ACC112 (cell line): ENCODE measurements around the gene NYAP2.

ENCODE experiments used
- H2AFZ ChIP-seq: fragments of 200-600 bp; sonication (generic); one replicate; pipeline ENCODE4 v1.6.0; 2017; ENCODE audit warnings: antibody characterized with exemption, low read length; ENCODE audit not compliant: unreplicated experiment
- H3K27ac ChIP-seq: fragments of 200-600 bp; sonication (generic); 2 replicates; pipeline ENCODE4 v1.5.1; 2014; ENCODE audit warnings: low read depth, mild to moderate bottlenecking, antibody characterized with exemption, low read length, moderate library complexity
- H3K27me3 ChIP-seq: fragments of 200-600 bp; sonication (generic); 2 replicates; pipeline ENCODE4 v1.6.1; 2014; ENCODE audit warnings: mild to moderate bottlenecking, antibody characterized with exemption, low read length, moderate library complexity, mixed read lengths; ENCODE audit not compliant: insufficient read depth
- H3K36me3 ChIP-seq: fragments of 200-600 bp; sonication (generic); 2 replicates; pipeline ENCODE4 v1.6.1; 2016; ENCODE audit warnings: mild to moderate bottlenecking, antibody characterized with exemption, low read length, moderate library complexity, mixed read lengths; ENCODE audit not compliant: insufficient read depth
- H3K4me1 ChIP-seq: fragments of 200-600 bp; sonication (generic); one replicate; pipeline ENCODE4 v1.6.1; 2016; ENCODE audit warnings: low read length, mixed read lengths; ENCODE audit not compliant: insufficient read depth, unreplicated experiment, control insufficient read depth
- H3K4me3 ChIP-seq: fragments of 200-600 bp; sonication (generic); 2 replicates; pipeline ENCODE4 v1.5.1; 2014; ENCODE audit warnings: mild to moderate bottlenecking, low read depth, low read length
- H3K79me2 ChIP-seq: fragments of 200-600 bp; sonication (generic); one replicate; pipeline ENCODE4 v1.6.0; 2016; ENCODE audit warnings: low read length; ENCODE audit not compliant: control insufficient read depth, unreplicated experiment, insufficient read depth

The NYAP2 gene

DNA sequence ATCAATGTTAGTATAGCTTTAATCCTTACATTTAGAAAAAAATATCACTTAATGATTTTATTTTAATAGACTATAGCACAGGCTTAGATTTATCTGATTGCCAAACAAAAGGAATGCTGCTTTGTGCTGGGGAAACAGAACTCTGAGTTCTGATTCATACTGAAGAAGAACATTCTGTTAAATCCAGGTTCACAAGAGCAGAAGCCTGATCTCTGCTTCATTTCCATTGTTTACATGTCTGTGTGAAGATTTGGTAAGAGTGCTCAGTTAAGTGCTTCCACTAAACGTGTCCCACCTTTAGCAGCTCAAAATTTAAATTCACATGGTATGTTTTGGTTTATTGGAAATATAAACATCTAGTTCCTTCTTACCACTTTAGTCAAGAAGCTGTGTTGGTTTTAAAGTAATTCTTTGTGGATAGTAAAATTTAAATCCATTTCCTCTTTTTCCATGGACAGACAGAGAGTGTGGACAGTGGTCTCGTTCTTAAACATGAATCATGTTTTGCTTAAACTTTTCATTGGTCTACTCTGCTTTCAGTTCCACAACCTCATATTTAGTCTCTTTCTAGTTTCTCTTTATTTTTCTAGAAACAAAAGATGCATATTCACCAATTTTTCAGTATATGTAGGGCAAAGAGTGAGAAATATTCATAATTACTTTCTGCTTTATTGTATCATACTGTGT is 59.1 kb downstream of the NYAP2 start:
- H3K27me3 ChIP-seq, result peaks cover 7% of the 10 kb centered on the region
- no peak overlapping the region for H3K4me3 ChIP-seq
- H3K27ac ChIP-seq, result no peak overlapping the region
- H3K36me3 ChIP-seq, result no peaks in the 10 kb centered on the region
- no peaks in the 10 kb centered on the region for H3K4me1 ChIP-seq
- no peaks in the 10 kb centered on the region for H3K79me2 ChIP-seq
- no peak overlapping the region for H2AFZ ChIP-seq

- Histone ChIP-seq H3K79me2 (no peaks in the 10 kb centered on the region), H3K36me3 (no peaks in the 10 kb centered on the region), H3K4me1 (no peaks in the 10 kb centered on the region), H3K27ac (no peak overlapping the region), H2AFZ (no peak overlapping the region), H3K4me3 (no peak overlapping the region), H3K27me3 (no peaks in the 10 kb centered on the region; the same call in 1 of the 2 replicates)
These were observed 62.9 kb downstream of the NYAP2 start for GRCh38 chr2:225462417-225462816.

DNA sequence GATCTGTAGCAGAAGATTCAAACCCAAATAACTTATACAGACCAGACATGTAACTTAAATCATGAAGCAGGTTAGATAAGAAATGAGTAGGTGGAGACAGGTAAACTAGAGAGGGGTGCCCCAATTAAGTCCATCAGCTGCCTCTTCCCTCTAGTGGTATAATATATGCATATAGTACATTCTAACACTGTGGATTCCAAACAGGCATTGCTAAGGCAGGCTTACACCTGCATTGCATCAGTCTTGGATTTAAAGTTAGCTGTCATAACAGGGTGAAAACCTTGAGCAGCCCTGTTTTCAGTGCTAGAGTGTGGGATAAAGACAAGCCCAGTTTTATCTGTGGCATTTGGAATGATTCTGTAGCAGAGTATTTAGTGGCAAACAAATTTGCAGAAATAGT is 63.4 kb downstream of the NYAP2 start:
- H2AFZ ChIP-seq, result no peak overlapping the region
- no peaks in the 10 kb centered on the region for H3K4me1 ChIP-seq
- H3K27ac ChIP-seq, result no peak overlapping the region
- H3K4me3 ChIP-seq, result no peak overlapping the region
- H3K27me3 ChIP-seq, result no peaks in the 10 kb centered on the region; the same call in 1 of the 2 replicates
- H3K36me3 ChIP-seq, result no peaks in the 10 kb centered on the region
- no peaks in the 10 kb centered on the region for H3K79me2 ChIP-seq

GRCh38 chr2:225463449-225463848 is 63.9 kb downstream of the NYAP2 start:
- Histone ChIP-seq H3K4me1 (no peaks in the 10 kb centered on the region), H3K27ac (no peak overlapping the region), H3K36me3 (no peaks in the 10 kb centered on the region), H3K27me3 (no peaks in the 10 kb centered on the region; the same call in 1 of the 2 replicates), H3K79me2 (no peaks in the 10 kb centered on the region), H2AFZ (no peak overlapping the region), H3K4me3 (no peak overlapping the region)

GRCh38 chr2:225464346-225465025 is 65.0 kb downstream of the NYAP2 start:
- H3K36me3 ChIP-seq, result no peaks in the 10 kb centered on the region
- no peak overlapping the region for H2AFZ ChIP-seq
- no peak overlapping the region for H3K27ac ChIP-seq
- no peaks in the 10 kb centered on the region for H3K4me1 ChIP-seq
- H3K79me2 ChIP-seq, result no peaks in the 10 kb centered on the region
- peak overlapping the region; percentile 53 for H3K4me3 ChIP-seq
- H3K27me3 ChIP-seq, result no peaks in the 10 kb centered on the region; the same call in 1 of the 2 replicates

DNA sequence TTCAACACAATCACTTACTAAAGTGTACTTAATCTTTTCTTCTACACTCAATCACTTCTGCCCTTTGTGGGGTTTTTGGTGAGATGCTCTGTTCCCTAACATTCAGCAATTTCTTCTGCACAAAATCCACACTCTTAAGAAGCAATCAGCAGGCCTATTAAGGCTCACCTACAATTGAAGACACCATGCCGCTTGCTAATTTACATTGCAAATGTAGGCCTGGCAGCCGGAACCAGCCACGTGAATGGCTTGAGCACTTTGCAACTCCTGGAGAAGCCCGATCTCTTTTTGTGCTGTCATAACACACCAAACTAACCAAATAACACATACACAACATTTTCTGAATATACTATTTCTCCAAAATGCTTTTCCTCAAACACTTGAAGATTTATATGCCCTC is 66.3 kb downstream of the NYAP2 start:
- H3K79me2 ChIP-seq, result no peaks in the 10 kb centered on the region
- no peaks in the 10 kb centered on the region for H3K36me3 ChIP-seq
- H3K4me1 ChIP-seq, result no peaks in the 10 kb centered on the region
- no peak overlapping the region for H3K4me3 ChIP-seq
- H3K27ac ChIP-seq, result no peak overlapping the region
- H3K27me3 ChIP-seq, result no peaks in the 10 kb centered on the region; the same call in 1 of the 2 replicates
- H2AFZ ChIP-seq, result no peak overlapping the region

- Histone ChIP-seq H3K36me3 (no peaks in the 10 kb centered on the region), H3K27me3 (no peaks in the 10 kb centered on the region; the same call in 1 of the 2 replicates), H3K4me1 (no peaks in the 10 kb centered on the region), H2AFZ (no peak overlapping the region), H3K79me2 (no peaks in the 10 kb centered on the region), H3K4me3 (no peak overlapping the region), H3K27ac (no peak overlapping the region)
These were observed 67.5 kb downstream of the NYAP2 start for GRCh38 chr2:225466891-225467604.

DNA sequence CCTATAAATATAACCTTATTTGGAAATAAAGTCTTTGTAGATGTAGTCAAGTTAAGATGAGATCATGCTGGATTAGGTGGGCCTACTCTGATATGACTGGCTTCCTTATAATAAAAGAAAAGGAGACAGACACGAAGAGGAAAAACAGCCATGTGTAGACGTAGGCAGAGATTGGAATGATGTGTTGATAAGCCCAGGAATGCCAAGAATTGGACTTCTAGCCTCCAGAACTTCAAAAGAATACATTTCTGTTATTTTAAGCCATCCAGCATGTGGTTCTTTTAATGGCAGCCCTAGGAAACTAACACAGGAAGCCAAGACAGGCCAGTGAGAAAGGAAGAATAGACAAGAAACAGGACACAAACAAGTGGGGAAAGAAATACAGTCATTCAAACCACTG is 68.6 kb downstream of the NYAP2 start:
- Histone ChIP-seq H3K27me3 (no peaks in the 10 kb centered on the region; the same call in 1 of the 2 replicates), H3K36me3 (no peaks in the 10 kb centered on the region), H3K79me2 (no peaks in the 10 kb centered on the region), H2AFZ (no peak overlapping the region), H3K27ac (no peak overlapping the region), H3K4me1 (no peaks in the 10 kb centered on the region), H3K4me3 (no peak overlapping the region)

DNA sequence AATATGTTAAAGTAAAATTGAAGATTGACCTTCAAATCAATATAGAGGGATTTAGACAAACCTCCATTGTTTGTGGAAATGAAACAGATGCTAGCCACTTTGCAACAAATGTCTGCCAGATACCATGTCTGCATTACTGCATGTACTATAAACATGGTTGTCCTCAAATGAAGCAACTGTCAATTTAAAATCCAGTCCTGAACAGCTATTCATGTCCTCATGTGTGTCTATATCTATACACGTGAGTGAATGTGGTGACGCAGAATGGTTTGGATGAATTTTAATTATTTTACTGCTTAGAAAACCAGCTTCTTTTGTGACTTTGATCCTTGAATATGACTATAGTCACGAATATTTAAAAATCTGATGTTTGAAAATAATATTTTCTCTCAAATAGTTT is 71.5 kb downstream of the NYAP2 start:
- peaks cover 4% of the 10 kb centered on the region; the same call in 1 of the 2 replicates for H3K27me3 ChIP-seq
- H3K4me1 ChIP-seq, result no peaks in the 10 kb centered on the region
- H3K4me3 ChIP-seq, result no peak overlapping the region
- H3K36me3 ChIP-seq, result no peaks in the 10 kb centered on the region
- no peak overlapping the region for H3K27ac ChIP-seq
- no peaks in the 10 kb centered on the region for H3K79me2 ChIP-seq
- no peak overlapping the region for H2AFZ ChIP-seq

GRCh38 chr2:225471482-225471881 is 72.0 kb downstream of the NYAP2 start:
- H3K4me1 ChIP-seq, result no peaks in the 10 kb centered on the region
- H3K36me3 ChIP-seq, result no peaks in the 10 kb centered on the region
- no peaks in the 10 kb centered on the region for H3K79me2 ChIP-seq
- peaks cover 4% of the 10 kb centered on the region; the same call in 1 of the 2 replicates for H3K27me3 ChIP-seq
- no peak overlapping the region for H2AFZ ChIP-seq
- no peak overlapping the region for H3K27ac ChIP-seq
- H3K4me3 ChIP-seq, result no peak overlapping the region
